GM12878 (cell line): ENCODE measurements around the gene UNC50. TPM values are rescaled to one million over a fixed set of nuclear protein-coding genes. Genes with fewer than 3 reads are reported as not detected.

Source experiments
- ATAC-seq: fragments of 200-7000 bp; cut with Tn5 transposase; 3 replicates; pipeline ENCODE4 v1.9.1; 2020; ENCODE audit warnings: mild to moderate bottlenecking, moderate library complexity
- BruUV-seq: library from RNA; stranded (reverse); fragments of 400-500 nt; replicated peaks from 2 replicates; lab custom pipeline; 2021; lab: Mats Ljungman, UMichigan
- CTCF ChIA-PET: fragments of 300-600 bp; sonication (Branson Sonifier 250); formaldehyde crosslinking; extraction: SDS; loops from one replicate; lab custom pipeline; 2021; ENCODE audit warnings: inconsistent platforms; lab: Yijun Ruan, JAX
- POLR2A ChIA-PET: fragments of 350-600 bp; formaldehyde crosslinking; extraction: SDS; loops from one replicate; lab custom pipeline; 2021; ENCODE audit warnings: inconsistent platforms; lab: Charles Lee
- RAD21 ChIA-PET: fragments of 300-600 bp; sonication (Branson Sonifier 250); formaldehyde crosslinking; loops from one replicate; lab custom pipeline; 2023; ENCODE audit warnings: antibody characterized with exemption; ENCODE audit not compliant: unreplicated experiment; lab: Charles Lee
- SMC1A ChIA-PET: fragments of 300-600 bp; sonication (Branson Sonifier 250); formaldehyde crosslinking; loops from one replicate; lab custom pipeline; 2023; ENCODE audit not compliant: unreplicated experiment, uncharacterized antibody; lab: Charles Lee
- DNase-seq: peaks from one replicate; pipeline ENCODE4 v3.0.0-alpha.2; 2011; ENCODE audit warnings: low read depth, low spot score
- FAIRE-seq: peaks from 3 replicates; lab custom pipeline; 2011; peaks lifted over from hg19 to GRCh38; lab: Jason Lieb, UNC
- H2AFZ ChIP-seq: 2 replicates; pipeline ENCODE4 v1.6.0; 2011; ENCODE audit warnings: low read depth, low read length, control low read depth; ENCODE audit not compliant: control insufficient read depth
- H3K27ac ChIP-seq: 2 replicates; pipeline ENCODE4 v1.5.1; 2011; ENCODE audit warnings: control low read depth; ENCODE audit not compliant: control insufficient read depth, insufficient read depth
- H3K27me3 ChIP-seq, 2 experiments: replicated peaks in 1 of 2; 2 replicates each; pipeline versions ENCODE4 v1.6.0 to v1.6.1; 2011; ENCODE audit warnings: low read length in 1 of 2; ENCODE audit not compliant: control insufficient read depth in 2 of 2, insufficient read depth in 2 of 2
- H3K36me3 ChIP-seq, 2 experiments: 2 replicates each; pipeline ENCODE4 v1.5.1; 2011; ENCODE audit warnings: low read length in 1 of 2; ENCODE audit not compliant: control insufficient read depth in 2 of 2, insufficient read depth in 2 of 2
- H3K4me1 ChIP-seq: 2 replicates; pipeline ENCODE4 v1.6.1; 2011; ENCODE audit warnings: mild to moderate bottlenecking, low read length, moderate library complexity, mixed read lengths; ENCODE audit not compliant: control insufficient read depth, insufficient read depth
- H3K4me2 ChIP-seq: 2 replicates; pipeline ENCODE4 v1.6.0; 2011; ENCODE audit warnings: control low read depth; ENCODE audit not compliant: control insufficient read depth, insufficient read depth
- H3K4me3 ChIP-seq: fragments of 200-600 bp; sonication (generic); 2 replicates; pipeline ENCODE4 v1.5.1; 2016
- H3K79me2 ChIP-seq: 2 replicates; pipeline ENCODE4 v1.6.0; 2011; ENCODE audit warnings: low read length; ENCODE audit not compliant: control insufficient read depth, insufficient read depth
- H3K9ac ChIP-seq: 2 replicates; pipeline ENCODE4 v1.8.0; 2011; ENCODE audit warnings: low read length, control low read depth, mixed read lengths; ENCODE audit not compliant: control insufficient read depth, insufficient read depth
- H3K9me3 ChIP-seq: replicated peaks from 3 replicates; pipeline ENCODE4 v1.5.1; 2011; ENCODE audit warnings: mild to moderate bottlenecking, low read length; ENCODE audit not compliant: control insufficient read depth, insufficient read depth
- H4K20me1 ChIP-seq: 2 replicates; pipeline ENCODE4 v1.6.0; 2011; ENCODE audit not compliant: control insufficient read depth, insufficient read depth
- CHD2 ChIP-seq: IDR thresholded peaks from 2 replicates; pipeline ENCODE4 v1.6.1; 2011; ENCODE audit warnings: low read depth, low read length, improper control_type of control experiment, borderline replicate concordance
- NR2C1 ChIP-seq: fragments of 450-650 bp; IDR thresholded peaks from 2 replicates; pipeline ENCODE4 v1.6.1; 2017; ENCODE audit warnings: antibody characterized with exemption, mild to moderate bottlenecking, moderate library complexity
- RCOR1 ChIP-seq: conservative IDR thresholded peaks from 2 replicates; pipeline ENCODE4 v1.6.1; 2012; ENCODE audit warnings: low read depth, low read length, improper control_type of control experiment
- SMC3 ChIP-seq: IDR thresholded peaks from 2 replicates; pipeline ENCODE4 v1.6.1; 2011; ENCODE audit warnings: low read length, improper control_type of control experiment, borderline replicate concordance
- WGBS: methylation state at CpG from one replicate; pipeline ENCODE4 v1.1.6; 2016; ENCODE audit warnings: low lambda C conversion rate; ENCODE audit not compliant: insufficient replicate concordance, insufficient coverage; ENCODE audit errors: missing lambda C conversion rate; 5-methylcytosine and 5-hydroxymethylcytosine counted together
- in situ Hi-C: fragments of 300-500 bp; cut with MboI; formaldehyde crosslinking; loops from 9 replicates; pipeline ENCODE4 v1.14.3; 2018; ENCODE audit warnings: mixed read lengths
- intact Hi-C: fragments of 100-400 bp; cut with micrococcal nuclease; formaldehyde crosslinking; loops from one replicate; pipeline ENCODE4 v1.14.2; 2022; ENCODE audit not compliant: unreplicated experiment
- polyA plus RNA-seq, 11 experiments: library from polyadenylated mRNA; depleted of rRNA in 4 of 11; unstranded in 6 of 11; stranded (reverse) in 5 of 11; fragments of >200 nt; fragmentation: Nextera tagmentation in 4 of 11; fragmentation: Illumina TruSeq in 1 of 11; extraction: Ambion mirVana in 4 of 11; extraction: Trizol in 1 of 11; gene quantifications; 1 replicate in 1 of 11; 2 replicates in 10 of 11; pipeline versions ENCODE4 v1.2.1 to v1.2.3, GENCODE V29; 2011 to 2016; ENCODE audit warnings: inconsistent platforms in 2 of 11, missing spikeins in 2 of 11, low read depth in 1 of 11
- total RNA-seq, 4 experiments: library from RNA; depleted of rRNA in 3 of 4; stranded (reverse); fragments of >200 nt in 3 of 4; fragmentation: Illumina TruSeq in 1 of 4; extraction: Trizol in 1 of 4; gene quantifications; 2 replicates each; pipeline versions ENCODE4 v1.2.1 to v1.2.3, GENCODE V29; 2013 to 2021
- TF ChIP-seq, protein P1 (sequence below): fragments of 450-650 bp; IDR thresholded peaks from 2 replicates; pipeline ENCODE4 v1.6.1; 2017; ENCODE audit warnings: antibody characterized with exemption, mild to moderate bottlenecking, moderate library complexity
- TF ChIP-seq, protein P2 (sequence below): IDR thresholded peaks from 2 replicates; pipeline ENCODE4 v1.6.1; 2012; ENCODE audit warnings: low read length, inconsistent platforms
- TF ChIP-seq, protein P3 (sequence below): fragments of 450-650 bp; IDR thresholded peaks from 2 replicates; pipeline ENCODE4 v1.6.1; 2018; ENCODE audit warnings: mild to moderate bottlenecking, low read depth, moderate library complexity; ENCODE audit not compliant: partially characterized antibody
- TF ChIP-seq, protein P4 (sequence below): fragments of 450-650 bp; formaldehyde crosslinking; IDR thresholded peaks from 2 replicates; pipeline ENCODE4 v1.4.0; 2022; ENCODE audit warnings: mild to moderate bottlenecking, moderate library complexity
- TF ChIP-seq, protein P5 (sequence below): fragments of 450-650 bp; conservative IDR thresholded peaks from 2 replicates; pipeline ENCODE4 v1.6.1; 2017; ENCODE audit warnings: mild to moderate bottlenecking, moderate library complexity

UNC50 gene
- total and polyA plus RNA-seq, 10 of the 15 experiments (the other 5 are each of a cell fraction or from before 2014, with no cell fraction given) = 25.5 to 76.3 (median 37.8) TPM

DNA sequence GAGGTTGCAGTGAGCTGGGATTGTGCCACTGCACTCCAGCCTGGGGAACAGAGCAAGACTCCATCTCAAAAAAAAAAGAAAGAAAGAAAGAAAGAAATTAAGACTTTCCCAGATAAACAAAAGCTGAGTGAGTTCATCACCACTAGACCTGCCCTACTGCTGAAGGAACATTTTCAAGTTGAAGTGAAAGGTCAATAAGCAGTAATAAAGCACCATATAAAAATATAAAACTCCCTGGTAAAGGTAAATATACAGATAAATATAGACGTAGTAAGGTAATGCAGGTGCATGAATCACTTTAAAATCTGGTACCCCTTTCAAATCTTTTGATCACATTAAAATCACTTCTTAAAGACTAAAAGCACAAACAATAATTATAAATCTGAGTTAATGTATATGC, 42.6 kb downstream of the UNC50 start:
- Histone ChIP-seq H3K27ac (no peak overlapping the region), H2AFZ (no peak overlapping the region), H3K4me2 (no peak overlapping the region), H3K9me3 (no peaks in the 10 kb centered on the region), H3K36me3 (no peaks in the 10 kb centered on the region), H3K4me1 (peaks cover 6% of the 10 kb centered on the region), H3K9ac (no peak overlapping the region), H3K79me2 (no peaks in the 10 kb centered on the region), H3K4me3 (no peak overlapping the region), H4K20me1 (no peaks in the 10 kb centered on the region), H3K27me3 (no peaks in the 10 kb centered on the region)
- ChIA-PET SMC1A (no interaction called here), CTCF (interaction anchor here (0.7 to 1.1 kb wide), 5 partner anchors 120 to 415 kb away, joined by 3 to 6 read pairs (median 3); no protein-coding TSS in a partner anchor), RAD21 (interaction anchor here (0.9 kb wide), 1 partner anchor 109 kb away, joined by 3 read pairs; no protein-coding TSS in a partner anchor), POLR2A (no interaction called here)
- BruUV-seq = no TSS peak
- in situ Hi-C loops = no loop called here
- 29% methylated on average over 1 of the region's 1 CpG for WGBS
- DNase-seq (no peak), ATAC-seq (no peak), FAIRE-seq (no peak)
- intact Hi-C loops = no loop called here
- TF ChIP-seq, protein P1, sequence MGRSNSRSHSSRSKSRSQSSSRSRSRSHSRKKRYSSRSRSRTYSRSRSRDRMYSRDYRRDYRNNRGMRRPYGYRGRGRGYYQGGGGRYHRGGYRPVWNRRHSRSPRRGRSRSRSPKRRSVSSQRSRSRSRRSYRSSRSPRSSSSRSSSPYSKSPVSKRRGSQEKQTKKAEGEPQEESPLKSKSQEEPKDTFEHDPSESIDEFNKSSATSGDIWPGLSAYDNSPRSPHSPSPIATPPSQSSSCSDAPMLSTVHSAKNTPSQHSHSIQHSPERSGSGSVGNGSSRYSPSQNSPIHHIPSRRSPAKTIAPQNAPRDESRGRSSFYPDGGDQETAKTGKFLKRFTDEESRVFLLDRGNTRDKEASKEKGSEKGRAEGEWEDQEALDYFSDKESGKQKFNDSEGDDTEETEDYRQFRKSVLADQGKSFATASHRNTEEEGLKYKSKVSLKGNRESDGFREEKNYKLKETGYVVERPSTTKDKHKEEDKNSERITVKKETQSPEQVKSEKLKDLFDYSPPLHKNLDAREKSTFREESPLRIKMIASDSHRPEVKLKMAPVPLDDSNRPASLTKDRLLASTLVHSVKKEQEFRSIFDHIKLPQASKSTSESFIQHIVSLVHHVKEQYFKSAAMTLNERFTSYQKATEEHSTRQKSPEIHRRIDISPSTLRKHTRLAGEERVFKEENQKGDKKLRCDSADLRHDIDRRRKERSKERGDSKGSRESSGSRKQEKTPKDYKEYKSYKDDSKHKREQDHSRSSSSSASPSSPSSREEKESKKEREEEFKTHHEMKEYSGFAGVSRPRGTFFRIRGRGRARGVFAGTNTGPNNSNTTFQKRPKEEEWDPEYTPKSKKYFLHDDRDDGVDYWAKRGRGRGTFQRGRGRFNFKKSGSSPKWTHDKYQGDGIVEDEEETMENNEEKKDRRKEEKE = no peak
- TF ChIP-seq, protein P2, sequence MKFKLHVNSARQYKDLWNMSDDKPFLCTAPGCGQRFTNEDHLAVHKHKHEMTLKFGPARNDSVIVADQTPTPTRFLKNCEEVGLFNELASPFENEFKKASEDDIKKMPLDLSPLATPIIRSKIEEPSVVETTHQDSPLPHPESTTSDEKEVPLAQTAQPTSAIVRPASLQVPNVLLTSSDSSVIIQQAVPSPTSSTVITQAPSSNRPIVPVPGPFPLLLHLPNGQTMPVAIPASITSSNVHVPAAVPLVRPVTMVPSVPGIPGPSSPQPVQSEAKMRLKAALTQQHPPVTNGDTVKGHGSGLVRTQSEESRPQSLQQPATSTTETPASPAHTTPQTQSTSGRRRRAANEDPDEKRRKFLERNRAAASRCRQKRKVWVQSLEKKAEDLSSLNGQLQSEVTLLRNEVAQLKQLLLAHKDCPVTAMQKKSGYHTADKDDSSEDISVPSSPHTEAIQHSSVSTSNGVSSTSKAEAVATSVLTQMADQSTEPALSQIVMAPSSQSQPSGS = no peak
- TF ChIP-seq RCOR1 = no peak
- TF ChIP-seq, protein P3, sequence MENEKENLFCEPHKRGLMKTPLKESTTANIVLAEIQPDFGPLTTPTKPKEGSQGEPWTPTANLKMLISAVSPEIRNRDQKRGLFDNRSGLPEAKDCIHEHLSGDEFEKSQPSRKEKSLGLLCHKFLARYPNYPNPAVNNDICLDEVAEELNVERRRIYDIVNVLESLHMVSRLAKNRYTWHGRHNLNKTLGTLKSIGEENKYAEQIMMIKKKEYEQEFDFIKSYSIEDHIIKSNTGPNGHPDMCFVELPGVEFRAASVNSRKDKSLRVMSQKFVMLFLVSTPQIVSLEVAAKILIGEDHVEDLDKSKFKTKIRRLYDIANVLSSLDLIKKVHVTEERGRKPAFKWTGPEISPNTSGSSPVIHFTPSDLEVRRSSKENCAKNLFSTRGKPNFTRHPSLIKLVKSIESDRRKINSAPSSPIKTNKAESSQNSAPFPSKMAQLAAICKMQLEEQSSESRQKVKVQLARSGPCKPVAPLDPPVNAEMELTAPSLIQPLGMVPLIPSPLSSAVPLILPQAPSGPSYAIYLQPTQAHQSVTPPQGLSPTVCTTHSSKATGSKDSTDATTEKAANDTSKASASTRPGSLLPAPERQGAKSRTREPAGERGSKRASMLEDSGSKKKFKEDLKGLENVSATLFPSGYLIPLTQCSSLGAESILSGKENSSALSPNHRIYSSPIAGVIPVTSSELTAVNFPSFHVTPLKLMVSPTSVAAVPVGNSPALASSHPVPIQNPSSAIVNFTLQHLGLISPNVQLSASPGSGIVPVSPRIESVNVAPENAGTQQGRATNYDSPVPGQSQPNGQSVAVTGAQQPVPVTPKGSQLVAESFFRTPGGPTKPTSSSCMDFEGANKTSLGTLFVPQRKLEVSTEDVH = no peak
- TF ChIP-seq, protein P4, sequence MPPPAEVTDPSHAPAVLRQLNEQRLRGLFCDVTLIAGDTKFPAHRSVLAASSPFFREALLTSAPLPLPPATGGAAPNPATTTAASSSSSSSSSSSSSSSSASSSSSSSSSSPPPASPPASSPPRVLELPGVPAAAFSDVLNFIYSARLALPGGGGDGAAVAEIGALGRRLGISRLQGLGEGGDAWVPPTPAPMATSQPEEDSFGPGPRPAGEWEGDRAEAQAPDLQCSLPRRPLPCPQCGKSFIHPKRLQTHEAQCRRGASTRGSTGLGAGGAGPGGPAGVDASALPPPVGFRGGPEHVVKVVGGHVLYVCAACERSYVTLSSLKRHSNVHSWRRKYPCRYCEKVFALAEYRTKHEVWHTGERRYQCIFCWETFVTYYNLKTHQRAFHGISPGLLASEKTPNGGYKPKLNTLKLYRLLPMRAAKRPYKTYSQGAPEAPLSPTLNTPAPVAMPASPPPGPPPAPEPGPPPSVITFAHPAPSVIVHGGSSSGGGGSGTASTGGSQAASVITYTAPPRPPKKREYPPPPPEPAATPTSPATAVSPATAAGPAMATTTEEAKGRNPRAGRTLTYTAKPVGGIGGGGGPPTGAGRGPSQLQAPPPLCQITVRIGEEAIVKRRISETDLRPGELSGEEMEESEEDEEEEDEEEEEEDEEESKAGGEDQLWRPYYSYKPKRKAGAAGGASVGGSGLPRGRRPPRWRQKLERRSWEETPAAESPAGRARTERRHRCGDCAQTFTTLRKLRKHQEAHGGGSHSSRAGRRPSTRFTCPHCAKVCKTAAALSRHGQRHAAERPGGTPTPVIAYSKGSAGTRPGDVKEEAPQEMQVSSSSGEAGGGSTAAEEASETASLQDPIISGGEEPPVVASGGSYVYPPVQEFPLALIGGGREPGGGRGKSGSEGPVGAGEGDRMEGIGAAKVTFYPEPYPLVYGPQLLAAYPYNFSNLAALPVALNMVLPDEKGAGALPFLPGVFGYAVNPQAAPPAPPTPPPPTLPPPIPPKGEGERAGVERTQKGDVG = no peak
- no peak for TF ChIP-seq SMC3
- TF ChIP-seq, protein P5, sequence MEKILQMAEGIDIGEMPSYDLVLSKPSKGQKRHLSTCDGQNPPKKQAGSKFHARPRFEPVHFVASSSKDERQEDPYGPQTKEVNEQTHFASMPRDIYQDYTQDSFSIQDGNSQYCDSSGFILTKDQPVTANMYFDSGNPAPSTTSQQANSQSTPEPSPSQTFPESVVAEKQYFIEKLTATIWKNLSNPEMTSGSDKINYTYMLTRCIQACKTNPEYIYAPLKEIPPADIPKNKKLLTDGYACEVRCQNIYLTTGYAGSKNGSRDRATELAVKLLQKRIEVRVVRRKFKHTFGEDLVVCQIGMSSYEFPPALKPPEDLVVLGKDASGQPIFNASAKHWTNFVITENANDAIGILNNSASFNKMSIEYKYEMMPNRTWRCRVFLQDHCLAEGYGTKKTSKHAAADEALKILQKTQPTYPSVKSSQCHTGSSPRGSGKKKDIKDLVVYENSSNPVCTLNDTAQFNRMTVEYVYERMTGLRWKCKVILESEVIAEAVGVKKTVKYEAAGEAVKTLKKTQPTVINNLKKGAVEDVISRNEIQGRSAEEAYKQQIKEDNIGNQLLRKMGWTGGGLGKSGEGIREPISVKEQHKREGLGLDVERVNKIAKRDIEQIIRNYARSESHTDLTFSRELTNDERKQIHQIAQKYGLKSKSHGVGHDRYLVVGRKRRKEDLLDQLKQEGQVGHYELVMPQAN = no peak
- TF ChIP-seq CHD2 = no peak
- TF ChIP-seq NR2C1 = no peak
